Hepatocyte (in vitro differentiated cells): ENCODE results near the gene STEAP2. TPM values are rescaled to one million over a fixed set of nuclear protein-coding genes. Genes with fewer than 3 reads are reported as not detected.

Source experiments
- DNase-seq: peaks from one replicate; pipeline ENCODE4 v3.0.0-alpha.2; 2016; ENCODE audit warnings: low spot score
- H2AFZ ChIP-seq: fragments of 200-600 bp; sonication (generic); 2 replicates; pipeline ENCODE4 v1.6.0; 2016; ENCODE audit warnings: antibody characterized with exemption, mild to moderate bottlenecking
- H3K27ac ChIP-seq: fragments of 200-600 bp; sonication (generic); 2 replicates; pipeline ENCODE4 v1.5.1; 2016; ENCODE audit warnings: mild to moderate bottlenecking
- H3K27me3 ChIP-seq: fragments of 200-600 bp; sonication (generic); 2 replicates; pipeline ENCODE4 v1.6.1; 2016
- H3K36me3 ChIP-seq: fragments of 200-600 bp; sonication (generic); replicated peaks from 2 replicates; pipeline ENCODE4 v1.5.1; 2016; ENCODE audit warnings: low read depth; ENCODE audit not compliant: insufficient read depth
- H3K4me1 ChIP-seq: fragments of 200-600 bp; sonication (generic); 2 replicates; pipeline ENCODE4 v1.5.1; 2016; ENCODE audit warnings: mild to moderate bottlenecking, moderate library complexity; ENCODE audit not compliant: insufficient read depth
- H3K4me2 ChIP-seq: fragments of 200-600 bp; sonication (generic); 2 replicates; pipeline ENCODE4 v1.6.0; 2016
- H3K4me3 ChIP-seq: fragments of 200-600 bp; sonication (generic); 2 replicates; pipeline ENCODE4 v1.5.1; 2016; ENCODE audit warnings: mild to moderate bottlenecking
- H3K79me2 ChIP-seq: fragments of 200-600 bp; sonication (generic); 2 replicates; pipeline ENCODE4 v1.6.0; 2017; ENCODE audit warnings: mild to moderate bottlenecking
- H3K9me2 ChIP-seq: fragments of 200-600 bp; sonication (generic); replicated peaks from 2 replicates; pipeline ENCODE4 v1.6.0; 2017; ENCODE audit warnings: mild to moderate bottlenecking; ENCODE audit not compliant: insufficient read depth
- H3K9me3 ChIP-seq: fragments of 200-600 bp; sonication (generic); 2 replicates; pipeline ENCODE4 v1.5.1; 2016; ENCODE audit warnings: low read depth, mild to moderate bottlenecking
- H4K20me1 ChIP-seq: fragments of 200-600 bp; sonication (generic); 2 replicates; pipeline ENCODE4 v1.6.0; 2016; ENCODE audit warnings: mild to moderate bottlenecking; ENCODE audit not compliant: insufficient read depth, poor library complexity, severe bottlenecking
- EZH2 ChIP-seq: fragments of 200-600 bp; sonication (generic); IDR thresholded peaks from 2 replicates; pipeline ENCODE4 v1.6.1; 2016; ENCODE audit warnings: antibody characterized with exemption, mild to moderate bottlenecking, borderline replicate concordance
- EZH2phosphoT487 ChIP-seq: fragments of 200-600 bp; sonication (generic); IDR thresholded peaks from one replicate; pipeline ENCODE4 v1.6.1; 2018; ENCODE audit warnings: antibody characterized with exemption, mild to moderate bottlenecking, low read depth, moderate library complexity; ENCODE audit not compliant: unreplicated experiment, severe bottlenecking
- WGBS: methylation state at CpG from one replicate; pipeline ENCODE4 v1.1.6; 2016; ENCODE audit warnings: low lambda C conversion rate; ENCODE audit errors: missing lambda C conversion rate; 5-methylcytosine and 5-hydroxymethylcytosine counted together
- polyA plus RNA-seq: library from polyadenylated mRNA; unstranded; fragments of >200 nt; fragmentation: Nextera tagmentation; extraction: Ambion mirVana; gene quantifications from 2 replicates; pipeline ENCODE4 v1.2.1, GENCODE V29; 2016
- total RNA-seq: library from RNA; depleted of rRNA; stranded (reverse); fragments of >200 nt; gene quantifications from 2 replicates; pipeline ENCODE4 v1.2.3, GENCODE V29; 2014
- TF ChIP-seq, protein P1 (sequence below): fragments of 200-600 bp; sonication (generic); IDR thresholded peaks from 2 replicates; pipeline ENCODE4 v1.5.1; 2016; ENCODE audit warnings: antibody characterized with exemption, mild to moderate bottlenecking; ENCODE audit not compliant: poor library complexity

STEAP2 gene
- total and polyA plus RNA-seq, 2 experiments from 2014 or later: 2.4 to 8.3 TPM

DNA sequence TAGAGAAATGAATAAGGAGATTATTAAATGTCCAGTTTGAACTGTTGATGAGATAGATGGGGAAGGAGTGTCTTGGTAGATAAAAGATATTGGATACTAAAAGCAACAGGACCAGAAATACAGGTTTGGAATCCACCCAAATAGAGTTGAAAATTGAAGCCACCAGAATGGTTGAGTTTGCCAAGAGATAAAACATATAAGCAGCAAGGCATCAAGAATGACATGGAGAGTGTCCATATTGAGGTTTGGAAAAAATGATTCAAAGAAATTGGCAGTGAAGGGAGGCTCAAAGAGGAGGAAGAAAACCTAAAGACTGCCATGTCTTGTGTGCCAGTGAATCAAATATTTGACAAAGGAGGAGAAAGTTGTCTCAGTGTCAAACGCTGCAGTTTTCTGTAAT, 57.6 kb downstream of the STEAP2 start:
- Histone ChIP-seq H3K79me2 (no peaks in the 10 kb centered on the region), H3K27me3 (no peaks in the 10 kb centered on the region), H3K36me3 (no peaks in the 10 kb centered on the region), H3K9me2 (no peaks in the 10 kb centered on the region), H3K4me2 (no peak overlapping the region), H3K4me1 (no peaks in the 10 kb centered on the region), H3K27ac (no peak overlapping the region), H4K20me1 (no peaks in the 10 kb centered on the region), H2AFZ (no peak overlapping the region), H3K9me3 (no peaks in the 10 kb centered on the region), H3K4me3 (no peak overlapping the region)
- no peak for TF ChIP-seq EZH2
- TF ChIP-seq, protein P1, sequence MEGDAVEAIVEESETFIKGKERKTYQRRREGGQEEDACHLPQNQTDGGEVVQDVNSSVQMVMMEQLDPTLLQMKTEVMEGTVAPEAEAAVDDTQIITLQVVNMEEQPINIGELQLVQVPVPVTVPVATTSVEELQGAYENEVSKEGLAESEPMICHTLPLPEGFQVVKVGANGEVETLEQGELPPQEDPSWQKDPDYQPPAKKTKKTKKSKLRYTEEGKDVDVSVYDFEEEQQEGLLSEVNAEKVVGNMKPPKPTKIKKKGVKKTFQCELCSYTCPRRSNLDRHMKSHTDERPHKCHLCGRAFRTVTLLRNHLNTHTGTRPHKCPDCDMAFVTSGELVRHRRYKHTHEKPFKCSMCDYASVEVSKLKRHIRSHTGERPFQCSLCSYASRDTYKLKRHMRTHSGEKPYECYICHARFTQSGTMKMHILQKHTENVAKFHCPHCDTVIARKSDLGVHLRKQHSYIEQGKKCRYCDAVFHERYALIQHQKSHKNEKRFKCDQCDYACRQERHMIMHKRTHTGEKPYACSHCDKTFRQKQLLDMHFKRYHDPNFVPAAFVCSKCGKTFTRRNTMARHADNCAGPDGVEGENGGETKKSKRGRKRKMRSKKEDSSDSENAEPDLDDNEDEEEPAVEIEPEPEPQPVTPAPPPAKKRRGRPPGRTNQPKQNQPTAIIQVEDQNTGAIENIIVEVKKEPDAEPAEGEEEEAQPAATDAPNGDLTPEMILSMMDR: no peak
- TF ChIP-seq EZH2phosphoT487: no peak
- DNase-seq: no peak
- 62% methylated on average over 1 of the region's 1 CpG for WGBS

DNA sequence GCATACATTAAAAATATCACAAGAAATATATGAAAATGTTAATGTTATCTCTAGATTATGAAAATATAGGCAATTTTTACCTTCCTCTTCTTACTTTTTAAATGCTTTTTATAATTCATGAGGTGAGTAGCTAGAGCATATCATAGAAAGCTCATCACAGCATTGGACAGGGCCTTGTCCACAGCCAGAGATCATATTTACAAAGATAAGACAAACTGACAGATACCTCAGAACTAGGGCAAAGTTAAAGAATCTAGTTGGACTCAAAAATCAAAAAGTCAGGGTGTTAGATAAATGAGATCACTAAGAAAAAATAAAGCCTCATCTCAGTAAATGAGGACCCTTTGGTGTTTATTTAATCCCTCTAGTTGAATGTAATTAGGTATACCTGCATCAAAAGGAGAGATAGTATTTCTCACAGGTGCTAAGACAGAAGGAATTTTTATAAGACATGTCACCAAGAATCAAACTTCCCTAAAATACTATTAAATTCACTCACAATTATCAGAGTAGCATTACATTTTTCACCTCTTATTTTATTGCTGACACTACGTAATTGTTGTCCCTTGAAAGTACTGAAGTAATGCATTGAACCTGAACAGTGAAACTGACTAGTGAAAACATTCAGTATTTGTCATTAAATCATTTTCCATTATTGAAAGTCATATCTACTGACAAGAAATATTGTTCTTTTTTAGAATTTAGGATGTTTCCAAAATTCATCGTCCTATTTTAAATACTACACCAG, 59.1 kb downstream of the STEAP2 start:
- Histone ChIP-seq H2AFZ (no peak overlapping the region), H3K4me3 (no peak overlapping the region), H3K4me1 (no peaks in the 10 kb centered on the region), H3K27me3 (no peaks in the 10 kb centered on the region), H3K79me2 (no peaks in the 10 kb centered on the region), H4K20me1 (no peaks in the 10 kb centered on the region), H3K27ac (no peak overlapping the region), H3K36me3 (no peaks in the 10 kb centered on the region), H3K9me2 (no peaks in the 10 kb centered on the region), H3K9me3 (no peaks in the 10 kb centered on the region), H3K4me2 (no peak overlapping the region)
- WGBS: 95% methylated on average over 2 of the region's 2 CpGs
- TF ChIP-seq, protein P1: no peak
- TF ChIP-seq EZH2 (no peak), EZH2phosphoT487 (no peak)
- no peak for DNase-seq

DNA sequence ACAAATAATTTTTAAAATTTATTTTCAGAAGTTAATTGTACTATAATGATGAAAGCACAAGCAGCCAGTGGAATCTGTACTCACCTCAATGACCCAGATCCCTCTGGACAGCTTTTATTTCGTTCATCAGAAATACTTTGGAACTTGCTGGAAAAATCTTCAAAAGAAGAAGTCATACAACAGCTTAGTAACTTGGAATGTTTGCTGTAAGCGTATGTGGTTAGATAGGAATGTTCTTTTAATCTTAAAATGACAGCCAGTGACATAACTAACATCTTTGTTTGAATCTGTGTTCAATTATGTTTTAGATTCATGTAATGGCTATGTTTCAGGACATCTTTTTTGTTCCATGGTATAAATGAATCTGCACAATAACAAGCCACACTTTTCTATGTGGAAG, 60.2 kb downstream of the STEAP2 start:
- Histone ChIP-seq H3K79me2 (no peaks in the 10 kb centered on the region), H2AFZ (no peak overlapping the region), H3K4me3 (no peak overlapping the region), H3K9me3 (no peaks in the 10 kb centered on the region), H3K4me1 (no peaks in the 10 kb centered on the region), H4K20me1 (no peaks in the 10 kb centered on the region), H3K27ac (peak overlapping the region; percentile 16), H3K36me3 (no peaks in the 10 kb centered on the region), H3K4me2 (no peak overlapping the region), H3K9me2 (no peaks in the 10 kb centered on the region), H3K27me3 (no peaks in the 10 kb centered on the region)
- DNase-seq: no peak
- TF ChIP-seq EZH2phosphoT487: no peak
- TF ChIP-seq, protein P1: no peak
- TF ChIP-seq EZH2: no peak
- WGBS: 32% methylated on average over 2 of the region's 2 CpGs
